ENCODE results near the gene EXD1. TPM values are rescaled to one million over a fixed set of nuclear protein-coding genes. Genes with fewer than 3 reads are reported as not detected.
"Not testable (repeated sequence)": the region's sequence is repeated elsewhere in the genome, so short reads cannot be mapped to it uniquely, and the experiment has no call there.

Gene EXD1
- total RNA-seq, 1 experiment from 2014 or later, result not detected

- Histone ChIP-seq H3K27ac (ENCODE audit: low read depth, low read length, poor library complexity, severe bottlenecking) (no peak overlapping the region), H3K4me3 (ENCODE audit: low read depth, low read length, poor library complexity, severe bottlenecking) (no peak overlapping the region), H3K4me1 (ENCODE audit: insufficient read depth, low read length, poor library complexity, severe bottlenecking) (no peaks in the 10 kb centered on the region), H3K36me3 (ENCODE audit: insufficient read depth, low read length, poor library complexity, severe bottlenecking) (no peaks in the 10 kb centered on the region), H3K9me3 (ENCODE audit: low read depth, low read length, poor library complexity, severe bottlenecking) (no peaks in the 10 kb centered on the region), H3K27me3 (replicated peaks; ENCODE audit: insufficient read depth, low read depth, low read length, poor library complexity) (no peaks in the 10 kb centered on the region)
- ChIA-PET CTCF (no interaction called here), POLR2A (ENCODE audit: low non-redundant PET) (no interaction called here)
- no TSS peak for BruUV-seq (replicated peaks)
- no peak for DNase-seq (ENCODE audit: low spot score)
- intact Hi-C loops (cut with micrococcal nuclease; ENCODE audit: unreplicated experiment), result no loop called here
- TF ChIP-seq EZH2 (IDR thresholded peaks at IDR 0.05; ENCODE audit: borderline replicate concordance, low read depth, low read length, poor library complexity, severe bottlenecking) (no peak), CTCF (conservative IDR thresholded peaks at IDR 0.05; ENCODE audit: low read depth, low read length) (no peak)
Measured at GRCh38 chr15:41238100-41238499, 7.5 kb upstream of the EXD1 start.

GRCh38 chr15:41235929-41236328 lies 5.4 kb upstream of the EXD1 start:
- POLR2A ChIA-PET (ENCODE audit: low non-redundant PET), result no interaction called here
- BruUV-seq (replicated peaks), result no TSS peak
- H3K4me1 ChIP-seq (ENCODE audit: insufficient read depth, low read length, poor library complexity, severe bottlenecking), result no peaks in the 10 kb centered on the region

GRCh38 chr15:41235228-41235627 lies 4.7 kb upstream of the EXD1 start:
- H3K27ac ChIP-seq (ENCODE audit: low read depth, low read length, poor library complexity, severe bottlenecking); H3K4me1 ChIP-seq (ENCODE audit: insufficient read depth, low read length, poor library complexity, severe bottlenecking); BruUV-seq (replicated peaks); H3K27me3 ChIP-seq (replicated peaks; ENCODE audit: insufficient read depth, low read depth, low read length, poor library complexity); H3K9me3 ChIP-seq (ENCODE audit: low read depth, low read length, poor library complexity, severe bottlenecking); H3K4me3 ChIP-seq (ENCODE audit: low read depth, low read length, poor library complexity, severe bottlenecking); intact Hi-C loops (cut with micrococcal nuclease; ENCODE audit: unreplicated experiment); H3K36me3 ChIP-seq (ENCODE audit: insufficient read depth, low read length, poor library complexity, severe bottlenecking); DNase-seq (ENCODE audit: low spot score); POLR2A ChIA-PET (ENCODE audit: low non-redundant PET): not testable (repeated sequence)
- CTCF ChIA-PET, result interaction anchor here (0.7 kb wide), 1 partner anchor 330 kb away, joined by 3 read pairs; no protein-coding TSS in a partner anchor

More at GRCh38 chr15:41235929-41236328, 5.4 kb upstream of the EXD1 start:
- no peak overlapping the region for H3K27ac ChIP-seq (ENCODE audit: low read depth, low read length, poor library complexity, severe bottlenecking)
- H3K36me3 ChIP-seq (ENCODE audit: insufficient read depth, low read length, poor library complexity, severe bottlenecking), result no peaks in the 10 kb centered on the region
- CTCF ChIA-PET, result interaction anchor here (0.7 kb wide), 1 partner anchor 331 kb away, joined by 3 read pairs; no protein-coding TSS in a partner anchor
- TF ChIP-seq EZH2 (IDR thresholded peaks at IDR 0.05; ENCODE audit: borderline replicate concordance, low read depth, low read length, poor library complexity, severe bottlenecking) (no peak), CTCF (conservative IDR thresholded peaks at IDR 0.05; ENCODE audit: low read depth, low read length) (no peak)
- no peak overlapping the region for H3K4me3 ChIP-seq (ENCODE audit: low read depth, low read length, poor library complexity, severe bottlenecking)
- intact Hi-C loops (cut with micrococcal nuclease; ENCODE audit: unreplicated experiment), result no loop called here
- DNase-seq (ENCODE audit: low spot score), result no peak
- H3K27me3 ChIP-seq (replicated peaks; ENCODE audit: insufficient read depth, low read depth, low read length, poor library complexity), result no peaks in the 10 kb centered on the region
- H3K9me3 ChIP-seq (ENCODE audit: low read depth, low read length, poor library complexity, severe bottlenecking), result no peaks in the 10 kb centered on the region

- no peak for DNase-seq (ENCODE audit: low spot score)
- intact Hi-C loops (cut with micrococcal nuclease; ENCODE audit: unreplicated experiment), result loop anchor here (5.0 kb wide), 1 partner anchor 281 kb away; the partner anchor contains the start of gene CHAC1
- ChIA-PET CTCF (no interaction called here), POLR2A (ENCODE audit: low non-redundant PET) (no interaction called here)
- H3K4me3 ChIP-seq (ENCODE audit: low read depth, low read length, poor library complexity, severe bottlenecking), result no peak overlapping the region
- no peak for TF ChIP-seq EZH2 (IDR thresholded peaks at IDR 0.05; ENCODE audit: borderline replicate concordance, low read depth, low read length, poor library complexity, severe bottlenecking)
- no peak for TF ChIP-seq CTCF (conservative IDR thresholded peaks at IDR 0.05; ENCODE audit: low read depth, low read length)
- H3K27ac ChIP-seq (ENCODE audit: low read depth, low read length, poor library complexity, severe bottlenecking), result no peak overlapping the region
- no peaks in the 10 kb centered on the region for H3K4me1 ChIP-seq (ENCODE audit: insufficient read depth, low read length, poor library complexity, severe bottlenecking)
- no TSS peak for BruUV-seq (replicated peaks)
- no peaks in the 10 kb centered on the region for H3K9me3 ChIP-seq (ENCODE audit: low read depth, low read length, poor library complexity, severe bottlenecking)
- H3K27me3 ChIP-seq (replicated peaks; ENCODE audit: insufficient read depth, low read depth, low read length, poor library complexity), result no peaks in the 10 kb centered on the region
- H3K36me3 ChIP-seq (ENCODE audit: insufficient read depth, low read length, poor library complexity, severe bottlenecking), result no peaks in the 10 kb centered on the region
Measured at GRCh38 chr15:41233367-41233771, 2.8 kb upstream of the EXD1 start.

Data from A673 (cell line).